Activated CD4-positive, alpha-beta T cell treated with anti-CD3 and anti-CD28 coated beads for 24 hours (primary cell): ENCODE measurements around the gene BRD1.

Experiments
- DNase-seq, 2 donors: peaks; one replicate each; pipeline ENCODE4 v3.0.0-alpha.2; 2020; ENCODE audit warnings: low read depth in 2 of 2

BRD1 gene

DNA sequence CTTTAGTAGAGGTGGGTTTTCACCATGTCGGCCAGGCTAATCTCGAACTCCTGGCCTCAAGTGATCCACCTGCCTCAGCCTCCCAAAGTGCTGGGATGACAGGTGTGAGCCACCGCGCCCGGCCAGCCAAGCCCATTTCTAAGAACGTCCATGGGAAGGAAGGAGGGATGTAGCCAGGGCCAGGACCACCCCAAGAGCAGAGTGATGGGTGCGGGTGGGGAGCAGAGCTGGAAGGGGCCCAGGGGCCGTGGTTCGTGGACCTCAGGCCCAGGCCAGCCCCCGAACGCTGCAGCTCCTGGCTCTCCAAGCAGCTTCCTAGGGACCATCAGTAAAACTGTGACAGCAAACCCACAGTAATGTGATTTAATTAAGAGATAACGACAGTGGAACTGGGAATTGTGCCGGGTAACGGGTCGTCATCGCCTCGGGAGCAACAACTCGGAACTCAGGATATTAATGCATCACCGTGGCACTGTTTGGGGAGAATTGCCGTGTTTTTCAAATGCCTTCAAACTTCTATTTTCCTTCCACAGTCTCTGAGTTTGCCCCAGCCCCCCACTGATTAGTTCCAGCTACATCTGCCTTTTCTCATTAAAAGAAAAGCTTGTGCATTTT, 74.3 kb downstream of the BRD1 start:
- DNase-seq, result no peak

DNA sequence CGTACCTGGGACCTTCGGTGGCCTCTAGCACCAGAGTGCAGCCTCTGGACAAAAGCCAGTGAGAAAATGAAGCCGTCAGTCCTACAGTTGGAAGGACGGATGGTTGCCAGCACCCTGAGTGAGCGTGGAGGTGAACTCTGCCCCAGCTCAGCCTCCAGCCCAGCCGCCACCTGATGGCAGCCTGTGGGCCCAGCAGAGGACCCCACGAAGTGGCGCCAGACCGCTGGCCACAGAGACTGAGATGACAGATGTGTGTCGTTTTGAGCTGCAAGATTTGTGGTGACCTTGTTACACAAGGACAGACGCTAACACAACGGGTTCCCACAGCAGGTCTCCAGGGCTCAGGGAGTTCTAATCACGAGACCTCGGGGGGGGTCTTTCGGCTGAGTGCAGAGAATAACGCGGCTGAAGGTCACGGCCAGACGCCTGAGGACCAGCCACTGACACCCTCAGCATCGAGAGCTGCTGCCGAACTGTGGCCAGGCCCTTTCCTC, 75.0 kb downstream of the BRD1 start:
- no peak for DNase-seq

DNA sequence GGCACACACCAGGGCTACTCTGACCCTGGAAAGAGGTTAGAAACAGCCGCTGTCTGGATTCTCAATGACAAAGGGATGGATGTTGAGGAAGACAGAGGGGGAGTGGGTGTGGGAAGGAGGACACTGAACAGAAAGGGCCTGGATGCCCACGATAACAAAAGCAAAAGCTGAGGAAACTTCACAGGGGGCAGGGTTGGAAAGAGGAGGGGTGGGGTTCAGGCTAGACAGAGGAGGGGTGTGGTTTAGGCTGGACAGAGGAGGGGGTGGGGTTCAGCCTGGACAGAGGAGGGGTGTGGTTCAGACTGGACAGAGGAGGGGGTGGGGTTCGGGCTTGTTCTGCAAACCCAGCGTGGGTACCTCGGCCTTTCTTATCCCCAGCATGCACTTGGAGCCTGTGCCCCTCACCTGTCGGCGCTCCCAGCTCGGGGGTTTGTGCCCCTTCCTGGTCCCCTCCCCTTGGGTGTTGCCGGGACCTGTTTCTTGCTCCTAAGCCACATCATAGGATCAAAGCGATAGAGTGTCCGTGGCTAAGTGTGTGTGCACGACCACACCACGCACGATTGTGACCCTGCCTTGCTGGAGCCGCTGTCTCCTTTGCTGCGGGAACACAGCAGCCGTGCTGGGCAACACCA, 75.6 kb downstream of the BRD1 start:
- no peak for DNase-seq

DNA sequence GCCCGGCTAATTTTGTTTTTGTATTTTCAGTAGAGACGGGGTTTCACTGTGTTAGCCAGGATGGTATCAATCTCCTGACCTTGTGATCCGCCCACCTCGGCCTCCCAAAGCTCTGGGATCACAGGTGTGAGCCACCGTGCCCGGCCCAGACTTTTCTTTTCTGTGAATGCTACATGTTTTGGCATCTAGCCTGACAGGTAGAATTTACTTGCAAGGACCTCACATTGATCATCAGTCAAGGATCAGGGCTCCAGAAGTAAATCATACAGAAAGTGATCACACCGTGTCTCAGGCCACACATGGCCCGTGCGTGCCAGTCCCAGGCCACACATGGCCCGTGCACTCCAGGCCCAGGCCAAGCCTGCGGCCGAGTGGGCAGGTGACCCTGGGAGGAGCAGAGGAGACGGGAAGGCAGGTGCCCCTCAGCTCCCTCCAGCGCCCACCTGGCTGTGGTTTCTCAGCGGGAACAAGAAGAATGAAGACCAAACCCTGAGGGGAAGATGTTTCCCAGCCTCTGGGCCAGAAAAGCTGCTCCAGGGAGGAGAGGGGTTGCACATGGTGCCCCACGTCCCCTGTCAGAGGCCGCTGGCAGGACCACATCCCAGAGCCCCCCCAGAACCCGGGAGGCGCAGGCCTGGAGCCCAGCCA, 76.2 kb downstream of the BRD1 start:
- DNase-seq, result no peak

DNA sequence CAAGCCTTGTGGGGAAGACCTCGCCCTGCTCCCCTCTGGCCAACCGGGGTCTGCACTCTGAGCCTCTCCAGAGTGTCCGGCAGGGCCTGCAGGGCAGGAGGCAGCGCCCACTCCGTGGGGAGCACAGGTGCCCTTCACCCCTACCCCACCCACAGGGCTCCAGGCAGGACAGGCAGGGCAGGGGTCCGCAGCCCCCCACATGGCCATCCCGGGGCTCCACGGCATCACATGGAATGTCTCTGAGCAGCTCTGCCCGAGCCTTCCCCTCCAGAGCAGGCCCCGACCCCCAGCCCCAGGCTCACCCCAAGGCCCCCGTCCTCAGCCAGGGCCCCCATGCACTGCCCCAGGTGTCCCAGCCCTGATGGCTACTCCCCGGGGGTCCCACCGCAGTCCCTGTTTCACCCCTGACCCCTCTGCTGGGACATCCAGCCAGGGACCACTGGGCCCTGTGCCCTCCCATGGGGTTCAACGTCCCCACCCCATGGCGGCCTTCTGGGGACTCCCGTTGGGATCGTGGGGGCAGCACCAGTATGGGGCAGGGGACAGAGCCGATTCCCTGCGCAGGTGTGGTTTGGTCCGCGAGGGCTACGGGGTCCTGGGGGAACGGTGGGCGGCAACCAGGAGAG, 77.7 kb downstream of the BRD1 start:
- DNase-seq, result no peak

DNA sequence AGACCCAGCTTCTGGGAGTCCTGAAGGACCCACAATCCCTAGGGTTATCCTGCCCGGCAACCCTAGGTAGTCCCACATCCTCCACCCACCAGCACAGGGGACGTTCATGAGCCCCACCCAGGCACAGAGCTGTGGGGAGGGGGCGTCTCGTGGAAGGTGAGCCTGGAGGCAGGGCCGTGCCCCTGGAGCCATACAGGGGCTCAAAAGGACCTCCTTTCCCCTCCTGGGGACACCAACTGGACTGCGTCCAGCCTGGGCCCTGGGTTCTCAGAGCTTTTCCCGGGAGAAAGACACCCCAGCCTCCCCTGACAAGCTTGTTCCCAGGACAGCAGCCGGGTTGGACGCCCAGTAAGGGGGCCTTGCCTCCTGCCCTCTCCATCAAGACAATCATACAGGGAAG, 78.4 kb downstream of the BRD1 start:
- DNase-seq, result no peak

DNA sequence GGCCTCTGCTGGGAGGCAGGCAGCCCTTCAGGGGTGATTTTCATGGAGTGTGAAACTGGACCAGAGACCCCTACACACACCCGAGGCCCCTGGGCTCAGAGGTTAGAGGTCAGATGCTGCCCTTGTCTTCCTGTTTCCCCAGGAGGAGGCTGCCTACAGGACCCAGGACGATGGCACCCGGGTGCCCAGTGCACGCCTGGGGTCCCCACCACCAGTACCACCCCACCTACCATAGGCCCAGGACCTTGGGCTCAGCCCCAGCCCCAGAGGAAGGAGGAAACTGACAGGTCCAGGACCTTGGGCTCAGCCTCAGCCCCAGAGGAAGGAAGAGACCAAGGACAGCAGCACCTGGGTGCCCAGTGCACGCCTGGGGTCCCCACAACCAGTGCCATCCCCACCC, 79.2 kb downstream of the BRD1 start:
- DNase-seq, result no peak

DNA sequence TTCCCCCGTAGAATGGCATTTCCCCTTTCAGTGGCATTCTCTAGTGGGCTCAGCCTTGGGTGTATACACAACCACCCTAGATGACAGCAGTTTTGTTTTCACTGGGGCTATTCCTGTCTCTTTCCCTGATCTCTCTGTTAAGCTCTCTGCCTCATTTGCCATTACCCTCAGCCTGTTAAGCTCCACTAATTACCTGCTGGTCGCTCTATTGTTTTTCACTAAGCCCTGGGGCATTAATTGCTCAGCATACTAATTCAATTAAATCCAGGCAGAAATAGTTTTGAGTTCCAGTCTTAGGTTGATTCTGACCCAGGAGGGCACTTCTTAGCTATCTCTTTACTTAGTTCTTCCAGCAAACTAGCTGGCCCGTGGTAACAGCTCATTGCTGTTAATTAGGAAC, 80.0 kb downstream of the BRD1 start:
- DNase-seq, result no peak

DNA sequence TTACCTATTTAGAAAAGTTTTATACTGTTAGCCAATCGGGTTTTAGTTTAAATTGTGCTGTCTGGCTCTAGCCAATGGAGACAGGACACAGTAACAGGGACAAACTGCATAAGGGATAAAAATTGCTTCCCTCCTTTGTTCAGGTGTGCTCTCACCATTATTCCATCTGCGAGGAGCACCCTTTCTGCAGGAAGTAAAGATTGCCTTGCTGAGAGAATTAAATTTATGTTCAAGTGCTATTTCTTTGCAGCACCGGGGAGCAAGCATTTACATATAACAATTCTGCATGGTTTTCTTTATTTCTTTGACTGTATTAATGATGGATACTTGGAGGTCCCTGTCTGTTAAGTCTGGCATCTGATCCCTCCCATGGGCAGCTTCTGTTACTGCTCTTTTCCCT, 80.5 kb downstream of the BRD1 start:
- no peak for DNase-seq

DNA sequence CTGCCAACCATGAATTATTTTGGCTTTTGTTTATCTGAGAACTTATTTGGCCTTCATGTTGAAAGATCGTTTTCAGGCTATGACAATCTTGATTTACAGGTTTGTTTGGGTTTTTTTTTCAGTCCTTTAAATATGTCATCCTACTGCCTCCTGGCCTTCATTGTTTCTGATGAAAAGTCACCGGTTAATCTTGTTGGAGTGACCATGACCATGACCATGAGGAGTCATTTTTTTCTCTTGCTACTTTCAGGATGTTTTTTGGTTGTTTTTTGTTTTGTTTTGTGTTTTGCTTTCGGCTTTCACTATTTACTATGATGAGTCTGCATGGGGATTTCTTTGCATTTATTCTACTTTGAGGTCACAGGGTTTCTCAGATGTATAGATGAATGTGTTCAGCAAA, 81.6 kb downstream of the BRD1 start:
- DNase-seq, result no peak

DNA sequence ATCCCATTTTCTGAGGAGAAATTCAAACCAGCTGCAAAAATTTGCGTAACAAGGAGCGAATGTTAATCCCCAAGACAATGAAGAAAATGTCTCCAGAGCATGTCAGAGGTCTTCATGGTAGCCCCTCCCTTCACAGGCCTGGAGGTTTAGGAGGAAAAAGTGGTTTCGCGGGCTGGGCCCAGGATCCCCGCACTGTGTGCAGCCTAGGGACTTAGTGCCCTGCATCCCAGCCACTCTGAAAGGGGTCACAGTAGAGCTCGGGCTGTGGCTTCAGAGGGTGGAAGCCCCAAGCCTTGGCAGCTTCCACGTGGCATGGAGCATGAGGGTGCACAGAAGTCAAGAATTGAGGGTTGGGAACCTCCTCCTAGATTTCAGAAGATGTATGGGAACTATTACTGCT, 87.4 kb downstream of the BRD1 start:
- no peak for DNase-seq

DNA sequence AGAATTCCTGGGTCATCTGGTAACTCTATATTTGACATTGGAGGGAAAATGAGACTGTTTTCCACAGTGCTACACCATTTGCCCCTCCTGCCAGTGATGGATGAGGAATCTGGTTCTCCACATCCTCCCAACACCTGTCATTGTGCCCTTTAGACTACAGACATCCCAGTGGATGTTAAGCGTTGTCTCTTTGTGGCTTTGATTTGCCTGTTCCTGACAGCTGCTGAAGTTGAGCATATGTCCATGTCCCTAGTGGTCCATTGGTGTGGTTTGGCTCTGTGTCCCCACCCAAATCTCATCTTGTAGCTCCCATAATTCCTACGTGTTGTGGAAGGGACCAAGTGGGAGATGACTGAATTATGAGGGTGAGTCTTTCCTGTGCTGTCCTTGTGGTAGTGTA, 88.5 kb downstream of the BRD1 start:
- DNase-seq, result no peak

DNA sequence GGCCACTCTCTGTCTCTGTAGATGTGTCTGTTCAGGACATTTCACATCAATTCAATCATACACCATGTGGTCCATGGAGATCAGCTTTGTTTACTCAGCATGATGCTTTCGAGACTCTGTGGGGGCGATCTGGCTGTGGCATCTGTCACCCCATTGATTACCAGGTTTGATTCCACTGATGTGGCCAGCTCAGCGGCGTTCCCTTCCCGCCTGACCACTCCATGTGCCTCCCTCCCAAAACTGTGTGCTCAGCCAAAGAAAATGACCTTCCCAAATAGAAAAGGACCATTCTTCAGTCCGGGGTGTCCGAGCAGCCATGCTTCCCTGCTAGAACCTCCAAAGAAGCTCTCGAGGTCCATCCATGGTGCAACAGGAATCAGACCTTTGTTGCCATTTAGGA, 89.1 kb downstream of the BRD1 start:
- DNase-seq, result no peak

DNA sequence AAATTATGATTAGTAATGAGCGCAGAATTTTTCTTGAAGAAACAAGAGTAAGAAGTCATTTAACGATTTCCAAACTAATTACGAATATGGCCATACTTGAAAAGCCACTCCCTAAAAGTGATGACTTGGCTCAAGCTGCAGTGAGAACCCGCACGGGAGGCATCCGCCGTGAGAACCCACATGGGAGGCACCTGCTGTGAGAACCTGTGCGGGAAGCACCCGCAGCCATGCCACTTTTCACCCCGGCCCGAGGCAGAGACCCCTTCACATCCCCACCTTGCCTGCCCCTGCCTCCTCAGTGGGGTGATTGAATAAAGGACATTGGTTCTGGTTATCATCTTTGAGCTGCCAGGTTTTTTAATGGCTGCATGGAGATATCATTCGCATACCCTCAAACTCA, 89.7 kb downstream of the BRD1 start:
- DNase-seq, result no peak

DNA sequence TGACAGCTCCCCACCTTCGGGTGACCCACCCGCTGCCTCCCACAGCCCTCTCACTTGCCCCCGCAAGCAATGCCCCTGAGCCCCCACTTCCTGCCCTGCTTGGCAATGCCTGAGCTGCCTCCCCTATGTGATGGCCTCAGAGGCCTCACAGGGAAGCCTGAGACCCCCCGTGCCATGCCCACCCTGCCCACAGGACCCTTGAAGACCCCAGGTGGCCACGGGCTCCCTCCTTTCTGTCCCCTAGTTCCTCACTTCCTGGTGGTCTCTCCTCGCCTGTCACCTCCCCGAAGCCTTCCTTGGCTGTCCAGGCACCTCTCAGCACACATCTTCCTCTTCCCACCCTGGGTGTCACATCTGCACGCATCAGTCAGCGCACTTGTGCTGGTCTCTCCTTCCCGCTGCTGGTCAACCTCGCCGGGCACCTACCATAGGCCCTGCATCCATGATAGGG, 90.5 kb downstream of the BRD1 start:
- DNase-seq, result no peak

DNA sequence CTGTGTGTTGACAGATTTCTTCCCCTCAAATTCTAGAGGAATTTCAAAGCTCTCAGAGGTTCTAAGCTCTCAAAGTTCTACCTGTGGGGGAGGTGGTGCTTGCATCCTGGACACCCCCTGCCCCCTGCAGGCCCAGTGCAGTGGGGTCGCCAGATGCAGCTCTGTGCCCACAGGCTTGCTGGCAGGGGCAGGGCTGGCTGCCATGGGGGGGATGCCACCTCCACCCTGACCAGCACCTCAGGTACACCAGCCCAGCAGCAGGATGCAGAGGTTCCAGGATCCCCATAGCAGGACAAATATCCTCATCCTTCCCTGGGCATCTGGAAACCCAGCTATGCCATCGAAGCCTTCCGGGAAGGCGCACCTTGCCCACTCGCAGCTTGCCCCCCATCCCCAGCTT, 91.1 kb downstream of the BRD1 start:
- DNase-seq, result no peak

DNA sequence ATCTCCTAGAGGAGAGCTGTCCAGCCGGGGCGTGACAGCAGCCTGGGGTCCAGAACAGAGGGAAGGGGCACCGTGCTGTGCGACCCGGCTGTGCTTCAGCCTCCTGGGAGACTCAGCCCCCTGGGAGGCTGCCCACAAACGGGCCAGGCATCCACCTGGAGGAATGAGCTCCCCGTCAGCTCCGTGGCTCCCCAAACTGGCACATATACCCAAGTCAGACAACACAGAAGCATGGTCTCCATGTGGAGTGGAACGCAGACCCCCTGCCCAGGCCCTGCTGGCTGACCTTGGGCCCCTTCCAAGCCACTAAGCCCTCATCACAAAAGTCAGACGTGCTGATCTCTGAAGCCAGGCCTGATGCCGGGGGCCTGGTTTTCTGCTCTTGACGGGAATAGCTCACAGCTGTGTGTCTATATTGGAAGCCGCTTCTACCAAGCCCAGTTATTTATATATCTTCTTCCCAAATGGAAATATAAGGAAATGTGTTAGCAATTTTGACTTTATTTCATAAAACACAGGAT, 91.7 kb downstream of the BRD1 start:
- DNase-seq, result no peak

DNA sequence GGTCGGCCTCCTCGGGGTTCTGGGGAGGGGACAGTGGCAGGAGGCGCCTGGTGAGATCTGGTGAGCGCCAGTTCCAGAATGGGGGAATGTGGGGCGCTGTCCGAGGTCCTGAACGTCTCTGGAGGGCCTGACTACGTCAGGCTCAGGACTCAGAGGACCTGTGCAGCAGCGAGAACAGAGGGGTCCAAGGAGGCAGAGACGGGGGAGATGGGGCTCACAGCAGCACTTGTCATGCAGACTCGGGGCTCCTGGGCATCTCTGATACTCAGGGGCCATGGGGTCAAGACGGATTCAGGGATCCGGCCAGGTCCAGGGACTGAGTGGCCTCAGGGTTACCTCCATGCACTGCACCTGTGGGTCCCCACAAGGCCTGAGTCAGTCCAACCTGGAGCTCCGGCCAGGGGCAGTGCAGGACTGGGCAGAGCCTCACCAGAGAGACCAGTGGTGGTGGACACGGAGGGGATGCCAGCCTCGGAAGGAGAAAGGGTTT, 92.2 kb downstream of the BRD1 start:
- no peak for DNase-seq

DNA sequence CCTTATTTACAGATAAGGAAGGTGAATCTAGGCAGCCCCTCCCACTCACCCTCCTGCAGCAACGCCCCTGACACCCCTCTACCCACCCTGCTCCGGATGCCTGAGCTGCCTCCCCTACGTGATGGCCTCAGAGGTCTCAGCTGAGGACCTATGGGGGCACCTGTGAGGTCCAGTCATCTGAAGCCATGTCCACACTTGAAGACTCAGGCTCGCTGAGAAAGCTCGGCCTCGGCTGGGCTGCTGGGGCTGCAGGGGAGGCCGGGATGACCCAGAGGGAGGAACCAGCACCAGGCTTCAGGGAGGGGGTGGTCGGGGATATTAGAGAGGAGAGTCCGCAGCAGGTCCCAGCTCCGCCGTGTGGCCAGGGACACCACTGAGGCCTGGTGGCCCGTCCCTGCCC, 92.8 kb downstream of the BRD1 start:
- no peak for DNase-seq

DNA sequence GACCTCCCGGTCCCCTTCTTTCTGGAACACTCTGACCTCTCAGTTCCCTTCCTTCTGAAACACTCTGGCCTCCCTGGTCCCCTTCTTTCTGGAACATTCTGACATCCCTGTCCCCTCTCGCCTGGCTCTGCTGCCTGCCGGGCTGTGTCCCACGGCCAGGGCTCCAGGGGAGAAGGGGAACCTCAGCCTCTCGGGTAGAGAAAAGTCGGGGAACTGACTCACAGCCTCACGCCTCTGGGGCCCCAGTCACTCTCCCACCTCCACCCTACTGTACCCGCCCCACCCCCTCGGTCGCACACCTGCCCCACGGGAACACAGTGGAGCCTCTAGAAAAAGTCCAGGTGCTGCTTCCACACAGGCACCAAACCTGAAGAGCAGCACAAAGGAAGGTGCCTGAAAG, 93.3 kb downstream of the BRD1 start:
- no peak for DNase-seq

DNA sequence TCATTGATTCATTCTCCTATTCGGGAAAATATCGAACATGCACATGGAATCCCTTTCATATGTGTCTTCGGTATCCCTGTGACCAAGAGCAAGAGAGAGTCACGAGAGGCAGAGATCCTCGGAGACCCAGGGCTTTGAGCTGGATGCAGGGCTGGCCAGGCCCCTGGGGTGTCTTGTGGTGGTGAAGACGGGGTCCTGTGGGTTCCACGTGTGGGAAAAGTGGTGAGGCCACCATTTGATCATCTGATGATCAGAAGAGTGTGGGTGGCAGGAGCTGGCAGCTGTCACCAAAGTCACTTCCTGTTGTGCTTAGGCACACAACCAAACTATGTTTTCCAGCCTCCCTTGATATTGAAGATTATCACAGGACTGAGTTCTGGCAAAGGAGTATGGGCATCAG, 94.0 kb downstream of the BRD1 start:
- DNase-seq, result no peak

DNA sequence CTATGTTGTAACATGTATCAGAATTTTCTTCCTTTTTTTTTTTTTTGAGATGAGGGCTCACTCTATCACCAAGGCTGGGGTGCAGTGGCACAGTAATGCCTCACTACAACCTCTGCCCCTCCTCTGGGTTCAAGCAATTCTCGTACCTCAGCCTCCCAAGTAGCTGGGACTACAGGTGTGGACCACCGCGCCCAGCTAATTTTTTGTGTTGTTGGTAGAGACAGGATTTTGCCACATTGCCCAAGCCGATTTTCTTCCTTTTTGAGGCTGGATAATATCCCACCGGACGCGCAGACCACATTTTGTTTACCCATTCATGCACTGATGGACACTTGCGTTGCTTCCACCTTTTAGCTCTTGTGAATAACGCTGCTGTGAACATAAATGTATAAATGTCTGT, 97.0 kb downstream of the BRD1 start:
- no peak for DNase-seq
